Lower lobe of right lung (tissue), 2 donors: ENCODE results near the gene COL18A1. TPM values are rescaled to one million over a fixed set of nuclear protein-coding genes. Genes with fewer than 3 reads are reported as not detected.

Experiments used
- ATAC-seq, 2 donors: fragments of 200-7000 bp; cut with Tn5 transposase; one replicate each; pipeline ENCODE4 v1.9.1; 2020 to 2022; ENCODE audit warnings: mild to moderate bottlenecking in 2 of 2, moderate library complexity in 2 of 2
- DNase-seq: peaks from one replicate; pipeline ENCODE4 v3.0.0-alpha.2; 2020
- H3K27ac ChIP-seq: fragments of 200-600 bp; one replicate; pipeline ENCODE4 v1.8.0; 2022
- H3K27me3 ChIP-seq: fragments of 200-600 bp; one replicate; pipeline ENCODE4 v1.8.0; 2022; ENCODE audit warnings: low read depth
- H3K36me3 ChIP-seq: fragments of 200-600 bp; one replicate; pipeline ENCODE4 v1.8.0; 2022; ENCODE audit warnings: mild to moderate bottlenecking
- H3K4me1 ChIP-seq: fragments of 200-600 bp; one replicate; pipeline ENCODE4 v1.8.0; 2022
- H3K4me3 ChIP-seq: fragments of 200-600 bp; one replicate; pipeline ENCODE4 v1.8.0; 2022; ENCODE audit warnings: mild to moderate bottlenecking
- H3K9me3 ChIP-seq: fragments of 200-600 bp; one replicate; pipeline ENCODE4 v1.8.0; 2022
- intact Hi-C: fragments of 100-400 bp; cut with DNase I; formaldehyde crosslinking; loops from one replicate; pipeline ENCODE4 v1.11.0; 2022
- total RNA-seq: library from RNA; stranded (reverse); fragmentation: NEBNext Ultra II Directional; extraction: Animal tissue kit (Norgen Biotek cat#: 25700); gene quantifications from one replicate; pipeline ENCODE4 v1.2.1, GENCODE V29; 2021
- TF ChIP-seq, protein P1 (sequence below): fragments of 200-600 bp; IDR thresholded peaks from one replicate; pipeline ENCODE4 v1.8.0; 2022; ENCODE audit warnings: antibody characterized with exemption, mild to moderate bottlenecking
- donor health status: DM: no; HTN: yes; CAD: no; lungs with severe emphysema.

COL18A1 gene
- total RNA-seq, 1 donor from 2014 or later = 45.1 TPM

DNA sequence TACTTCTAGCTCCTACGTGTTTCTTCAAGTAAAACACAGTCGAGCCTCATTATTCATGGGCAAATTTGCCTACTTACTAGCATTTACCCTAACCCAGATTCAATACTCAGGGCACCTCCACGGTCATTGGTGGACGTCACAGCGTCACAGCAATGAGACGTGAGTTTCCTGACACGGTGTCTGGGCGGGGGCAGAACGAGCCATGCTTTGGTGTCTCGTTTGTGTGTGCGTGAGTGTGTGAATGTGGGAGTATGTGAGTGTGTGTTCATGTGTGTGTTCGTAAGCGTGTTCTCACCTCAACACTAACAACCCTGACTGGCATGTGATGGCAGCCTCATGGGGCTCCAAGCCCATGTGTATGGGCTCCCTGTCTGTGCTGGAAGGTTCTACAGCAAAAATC, 17.5 kb upstream of the COL18A1 start:
- Histone ChIP-seq H3K27me3 (peaks cover 8% of the 10 kb centered on the region), H3K27ac (peak overlapping the region; percentile 39), H3K4me1 (peaks cover 14% of the 10 kb centered on the region), H3K9me3 (no peaks in the 10 kb centered on the region), H3K36me3 (no peaks in the 10 kb centered on the region), H3K4me3 (no peak overlapping the region)
- intact Hi-C loops = no loop called here
- TF ChIP-seq, protein P1, sequence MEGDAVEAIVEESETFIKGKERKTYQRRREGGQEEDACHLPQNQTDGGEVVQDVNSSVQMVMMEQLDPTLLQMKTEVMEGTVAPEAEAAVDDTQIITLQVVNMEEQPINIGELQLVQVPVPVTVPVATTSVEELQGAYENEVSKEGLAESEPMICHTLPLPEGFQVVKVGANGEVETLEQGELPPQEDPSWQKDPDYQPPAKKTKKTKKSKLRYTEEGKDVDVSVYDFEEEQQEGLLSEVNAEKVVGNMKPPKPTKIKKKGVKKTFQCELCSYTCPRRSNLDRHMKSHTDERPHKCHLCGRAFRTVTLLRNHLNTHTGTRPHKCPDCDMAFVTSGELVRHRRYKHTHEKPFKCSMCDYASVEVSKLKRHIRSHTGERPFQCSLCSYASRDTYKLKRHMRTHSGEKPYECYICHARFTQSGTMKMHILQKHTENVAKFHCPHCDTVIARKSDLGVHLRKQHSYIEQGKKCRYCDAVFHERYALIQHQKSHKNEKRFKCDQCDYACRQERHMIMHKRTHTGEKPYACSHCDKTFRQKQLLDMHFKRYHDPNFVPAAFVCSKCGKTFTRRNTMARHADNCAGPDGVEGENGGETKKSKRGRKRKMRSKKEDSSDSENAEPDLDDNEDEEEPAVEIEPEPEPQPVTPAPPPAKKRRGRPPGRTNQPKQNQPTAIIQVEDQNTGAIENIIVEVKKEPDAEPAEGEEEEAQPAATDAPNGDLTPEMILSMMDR = no peak
- DNase-seq (no peak), ATAC-seq (no peak)

DNA sequence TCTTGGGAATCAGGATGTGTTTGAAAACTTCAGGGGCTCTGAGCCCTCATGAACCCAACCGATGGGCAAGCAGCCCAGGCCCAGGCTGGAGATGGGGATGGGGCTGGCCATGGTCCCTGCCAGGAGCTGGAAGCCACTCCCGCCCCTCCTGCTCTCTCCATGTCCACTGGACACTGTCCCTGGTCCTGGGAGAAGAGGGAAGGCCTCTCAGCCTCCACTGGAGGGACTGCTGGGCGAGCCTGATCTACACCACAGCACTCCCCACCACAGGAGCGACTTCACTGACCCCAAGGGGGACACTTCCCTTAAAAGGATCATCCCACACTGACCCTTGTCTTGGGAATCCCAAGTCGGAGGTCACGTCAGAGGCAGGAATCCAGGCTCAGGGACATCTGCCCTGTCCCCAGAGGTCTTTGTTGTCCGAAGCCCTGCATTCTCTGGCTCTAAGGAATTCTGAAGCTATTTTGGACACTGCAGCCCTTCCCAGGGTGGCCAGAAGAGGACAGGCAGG, 16.9 kb upstream of the COL18A1 start:
- H3K4me3 ChIP-seq = no peak overlapping the region
- peaks cover 14% of the 10 kb centered on the region for H3K4me1 ChIP-seq
- H3K36me3 ChIP-seq = no peaks in the 10 kb centered on the region
- H3K27ac ChIP-seq = no peak overlapping the region
- peaks cover 8% of the 10 kb centered on the region for H3K27me3 ChIP-seq
- no peaks in the 10 kb centered on the region for H3K9me3 ChIP-seq
- TF ChIP-seq, protein P1 = no peak
- intact Hi-C loops = no loop called here
- ATAC-seq (no peak), DNase-seq (peak; percentile 24)

DNA sequence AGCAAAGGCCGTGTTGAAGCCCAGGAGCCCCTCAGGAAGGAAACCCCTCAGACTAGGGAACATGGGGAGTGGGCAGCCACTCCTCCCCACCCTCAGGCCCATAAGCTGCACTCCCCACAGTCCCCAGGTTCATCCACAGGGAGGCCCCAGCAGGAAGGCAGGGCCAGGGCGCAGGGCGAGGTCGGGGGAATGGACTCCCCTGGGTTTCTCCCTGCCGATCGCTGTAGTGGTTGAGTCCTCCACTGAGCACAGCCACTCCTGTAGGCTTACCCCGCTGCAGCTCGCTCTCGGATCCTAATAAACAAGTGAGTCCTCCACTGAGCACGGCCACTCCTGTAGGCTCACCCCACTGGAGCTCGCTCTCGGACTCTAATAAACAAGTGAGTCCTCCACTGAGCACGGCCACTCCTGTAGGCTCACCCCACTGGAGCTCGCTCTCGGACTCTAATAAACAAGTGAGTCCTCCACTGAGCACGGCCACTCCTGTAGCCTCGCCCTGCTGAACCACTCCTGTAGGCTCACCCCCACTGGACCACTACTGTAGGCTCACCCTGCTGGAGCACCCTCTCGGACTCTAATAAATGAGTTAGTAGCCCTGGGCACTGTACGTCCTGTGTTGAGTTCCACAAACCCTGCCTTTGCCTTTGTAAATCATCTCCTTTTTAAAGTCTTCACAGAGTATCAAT, 16.2 kb upstream of the COL18A1 start:
- Histone ChIP-seq H3K9me3 (no peaks in the 10 kb centered on the region), H3K4me1 (peaks cover 14% of the 10 kb centered on the region), H3K27ac (no peak overlapping the region), H3K4me3 (no peak overlapping the region), H3K36me3 (no peaks in the 10 kb centered on the region), H3K27me3 (peaks cover 8% of the 10 kb centered on the region)
- intact Hi-C loops = no loop called here
- DNase-seq (peak; percentile 30), ATAC-seq (peak in 1 of 2 donors; percentile 7)
- TF ChIP-seq, protein P1 = no peak

DNA sequence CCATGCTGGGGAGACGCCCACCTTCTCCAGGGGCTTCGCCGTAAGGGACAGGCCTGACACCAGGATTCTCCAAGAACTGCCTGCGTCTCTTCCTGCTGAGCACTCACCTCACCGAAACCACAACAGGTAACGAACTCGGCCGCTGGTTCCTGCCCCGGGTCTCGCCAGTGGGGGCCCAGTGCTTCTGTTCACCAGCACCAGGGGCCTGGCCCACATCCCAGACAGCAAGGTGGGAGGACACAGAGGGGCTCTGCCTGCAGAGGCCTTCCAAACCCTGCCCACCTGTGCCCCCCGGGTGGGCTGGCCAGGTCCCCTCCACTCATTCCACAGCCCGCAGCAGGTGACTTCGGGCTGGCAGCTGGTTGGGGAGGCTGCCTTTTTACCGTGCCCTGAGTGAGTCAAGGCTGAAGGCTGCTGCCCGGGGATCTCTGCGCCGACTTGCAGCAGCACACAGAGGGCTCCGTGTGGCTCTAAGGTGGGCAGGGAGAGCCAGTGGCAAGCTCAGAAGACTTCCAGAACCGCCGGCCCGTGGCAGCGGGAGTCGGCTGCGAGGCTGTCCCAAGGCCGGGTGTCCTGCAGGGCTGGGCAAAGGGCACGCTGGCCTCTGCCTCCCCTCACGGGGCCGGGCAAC, 14.7 kb upstream of the COL18A1 start:
- Histone ChIP-seq H3K4me3 (no peak overlapping the region), H3K36me3 (no peaks in the 10 kb centered on the region), H3K27ac (no peak overlapping the region), H3K27me3 (peaks cover under 1% of the 10 kb centered on the region), H3K4me1 (peaks cover 14% of the 10 kb centered on the region), H3K9me3 (no peaks in the 10 kb centered on the region)
- ATAC-seq (no peak), DNase-seq (peak; percentile 38)
- TF ChIP-seq, protein P1 = no peak
- intact Hi-C loops = no loop called here

DNA sequence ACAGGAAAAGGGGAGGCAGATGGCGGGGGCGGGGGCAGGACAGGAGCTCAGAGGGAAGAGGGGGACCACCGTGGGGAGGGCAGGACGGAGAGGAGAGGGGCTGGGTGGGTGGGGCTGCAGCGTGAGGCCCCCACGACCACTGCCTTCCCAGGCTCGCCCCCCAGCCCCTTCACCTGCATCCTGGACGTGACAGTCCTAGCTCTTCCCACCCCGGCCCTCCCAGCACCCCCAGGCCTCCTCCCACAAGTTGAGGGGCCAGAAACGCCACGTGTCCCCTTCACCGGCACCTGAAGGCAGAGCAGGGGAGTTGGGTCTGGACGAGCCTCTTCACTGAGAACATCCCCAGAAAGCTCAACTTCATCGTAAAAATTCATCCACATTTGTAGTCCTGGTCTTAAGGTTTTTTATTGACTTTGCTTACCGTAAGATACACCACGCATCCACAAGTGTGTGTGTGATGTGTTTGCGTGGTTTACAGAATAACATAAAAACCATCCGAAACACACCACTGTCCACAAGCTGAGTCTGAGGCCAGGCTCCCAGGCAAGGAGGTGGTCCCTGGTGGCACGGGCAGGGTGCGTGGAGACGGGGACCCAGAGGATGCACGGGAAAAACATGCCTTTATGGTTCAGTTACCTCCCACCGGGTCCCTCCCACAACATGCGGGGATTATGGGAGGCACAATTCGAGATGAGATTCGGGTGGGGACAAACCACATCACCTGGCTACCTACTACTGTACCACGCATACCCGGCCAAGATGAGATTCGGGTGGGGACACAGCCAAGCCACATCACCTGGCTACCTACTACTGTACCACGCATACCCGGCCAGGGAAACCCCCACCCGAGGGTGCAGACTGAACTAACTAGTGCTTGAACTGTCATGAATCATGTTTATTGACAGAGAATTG, 13.9 kb upstream of the COL18A1 start:
- Histone ChIP-seq H3K4me1 (peaks cover 14% of the 10 kb centered on the region), H3K9me3 (no peaks in the 10 kb centered on the region), H3K27ac (no peak overlapping the region), H3K27me3 (no peaks in the 10 kb centered on the region), H3K4me3 (no peak overlapping the region), H3K36me3 (no peaks in the 10 kb centered on the region)
- TF ChIP-seq, protein P1 = no peak
- intact Hi-C loops = no loop called here
- ATAC-seq (no peak), DNase-seq (peak; percentile 39)
